AG04450 (cell line): Measurements from ENCODE around the gene ETV6. TPM values are rescaled to one million over a fixed set of nuclear protein-coding genes. Genes with fewer than 3 reads are reported as not detected.

ENCODE experiments used
- CTCF ChIA-PET: fragments of 300-600, 350-600 bp; formaldehyde crosslinking; extraction: SDS; loops from one replicate; lab custom pipeline; 2022; ENCODE audit warnings: antibody characterized with exemption, inconsistent platforms; lab: Charles Lee
- POLR2A ChIA-PET: fragments of 350-600 bp; formaldehyde crosslinking; extraction: SDS; loops from one replicate; lab custom pipeline; 2021; ENCODE audit warnings: antibody characterized with exemption, inconsistent platforms; lab: Yijun Ruan, JAX
- DNase-seq: peaks from one replicate; pipeline ENCODE4 v3.0.0-alpha.2; 2011; ENCODE audit warnings: low read depth, low spot score
- H3K27ac ChIP-seq: one replicate; pipeline ENCODE4 v1.5.1; 2012; ENCODE audit warnings: low read depth, low read length, control low read depth
- H3K27me3 ChIP-seq: one replicate; pipeline ENCODE4 v1.6.0; 2012; ENCODE audit warnings: low read length; ENCODE audit not compliant: control insufficient read depth, insufficient read depth
- H3K4me3 ChIP-seq: 2 replicates; pipeline ENCODE4 v1.5.1; 2011; ENCODE audit warnings: mild to moderate bottlenecking, low read depth, low read length, control low read depth
- H3K9me3 ChIP-seq: 2 replicates; pipeline ENCODE4 v1.5.1; 2012; ENCODE audit warnings: low read length; ENCODE audit not compliant: control insufficient read depth, insufficient read depth
- polyA plus RNA-seq: library from polyadenylated mRNA; depleted of rRNA; stranded (reverse); fragments of >200 nt; gene quantifications from 2 replicates; pipeline ENCODE4 v1.2.3, GENCODE V29; 2011
- TF ChIP-seq, protein P1 (sequence below): IDR thresholded peaks from 2 replicates; pipeline ENCODE4 v1.5.1; 2011; ENCODE audit warnings: low read depth, low read length, control low read depth, inconsistent platforms

ETV6 gene
- polyA plus RNA-seq, 1 experiment, result 7.9 TPM

DNA sequence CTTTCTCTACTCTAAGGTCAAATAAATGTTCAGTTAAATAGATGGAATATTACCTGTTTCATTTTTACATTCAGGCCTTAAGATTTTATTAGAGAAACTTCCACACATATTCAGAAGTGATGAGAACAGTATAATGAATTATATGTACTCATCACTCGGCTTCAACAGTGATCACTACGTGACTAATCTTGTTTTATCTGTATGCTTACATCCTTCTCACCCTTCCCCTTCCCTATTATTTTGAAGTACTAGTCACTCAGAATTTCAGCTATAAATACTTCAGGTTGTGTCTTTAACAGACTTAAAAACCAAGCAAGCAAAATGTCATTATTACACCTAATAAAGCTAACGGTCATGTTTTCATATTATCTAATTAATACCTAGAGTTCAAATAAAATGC is 34.9 kb downstream of the ETV6 start:
- no peaks in the 10 kb centered on the region for H3K27me3 ChIP-seq
- H3K9me3 ChIP-seq, result no peaks in the 10 kb centered on the region
- ChIA-PET CTCF (interaction anchor here (0.6 kb wide), 1 partner anchor 338 kb away, joined by 3 read pairs; no protein-coding TSS in a partner anchor), POLR2A (interaction anchor here (0.7 kb wide), 1 partner anchor 61 kb away, joined by 6 read pairs; no protein-coding TSS in a partner anchor)
- no peak for DNase-seq
- no peak overlapping the region for H3K4me3 ChIP-seq
- no peak overlapping the region for H3K27ac ChIP-seq
- TF ChIP-seq, protein P1, sequence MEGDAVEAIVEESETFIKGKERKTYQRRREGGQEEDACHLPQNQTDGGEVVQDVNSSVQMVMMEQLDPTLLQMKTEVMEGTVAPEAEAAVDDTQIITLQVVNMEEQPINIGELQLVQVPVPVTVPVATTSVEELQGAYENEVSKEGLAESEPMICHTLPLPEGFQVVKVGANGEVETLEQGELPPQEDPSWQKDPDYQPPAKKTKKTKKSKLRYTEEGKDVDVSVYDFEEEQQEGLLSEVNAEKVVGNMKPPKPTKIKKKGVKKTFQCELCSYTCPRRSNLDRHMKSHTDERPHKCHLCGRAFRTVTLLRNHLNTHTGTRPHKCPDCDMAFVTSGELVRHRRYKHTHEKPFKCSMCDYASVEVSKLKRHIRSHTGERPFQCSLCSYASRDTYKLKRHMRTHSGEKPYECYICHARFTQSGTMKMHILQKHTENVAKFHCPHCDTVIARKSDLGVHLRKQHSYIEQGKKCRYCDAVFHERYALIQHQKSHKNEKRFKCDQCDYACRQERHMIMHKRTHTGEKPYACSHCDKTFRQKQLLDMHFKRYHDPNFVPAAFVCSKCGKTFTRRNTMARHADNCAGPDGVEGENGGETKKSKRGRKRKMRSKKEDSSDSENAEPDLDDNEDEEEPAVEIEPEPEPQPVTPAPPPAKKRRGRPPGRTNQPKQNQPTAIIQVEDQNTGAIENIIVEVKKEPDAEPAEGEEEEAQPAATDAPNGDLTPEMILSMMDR, result no peak

DNA sequence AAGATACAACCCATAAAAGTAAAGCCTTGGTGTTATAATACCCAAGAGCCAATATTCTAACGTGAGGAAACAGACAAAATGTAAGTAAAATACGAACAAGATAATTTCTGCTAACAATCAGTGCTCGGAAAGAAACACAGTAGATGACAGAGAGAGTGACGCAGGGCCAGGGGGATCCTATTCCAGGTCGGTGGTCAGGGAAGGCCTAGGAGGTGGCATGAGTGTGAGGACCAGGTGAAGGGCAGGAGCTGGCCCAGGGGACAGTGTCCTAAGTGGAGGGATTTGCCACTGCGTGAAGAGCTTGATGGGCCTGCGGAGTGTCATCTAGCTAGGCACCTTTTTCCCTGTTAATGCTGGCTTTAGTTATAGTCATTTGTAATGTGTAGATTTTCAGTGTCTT is 35.3 kb downstream of the ETV6 start:
- Histone ChIP-seq H3K27me3 (no peaks in the 10 kb centered on the region), H3K4me3 (no peak overlapping the region), H3K9me3 (no peaks in the 10 kb centered on the region), H3K27ac (no peak overlapping the region)
- DNase-seq, result no peak
- ChIA-PET CTCF (interaction anchor here (0.6 to 1.1 kb wide), 2 partner anchors 337 to 348 kb away, joined by 3 to 4 read pairs; no protein-coding TSS in a partner anchor), POLR2A (interaction anchor here (0.7 kb wide), 1 partner anchor 61 kb away, joined by 6 read pairs; no protein-coding TSS in a partner anchor)
- TF ChIP-seq, protein P1, result no peak

DNA sequence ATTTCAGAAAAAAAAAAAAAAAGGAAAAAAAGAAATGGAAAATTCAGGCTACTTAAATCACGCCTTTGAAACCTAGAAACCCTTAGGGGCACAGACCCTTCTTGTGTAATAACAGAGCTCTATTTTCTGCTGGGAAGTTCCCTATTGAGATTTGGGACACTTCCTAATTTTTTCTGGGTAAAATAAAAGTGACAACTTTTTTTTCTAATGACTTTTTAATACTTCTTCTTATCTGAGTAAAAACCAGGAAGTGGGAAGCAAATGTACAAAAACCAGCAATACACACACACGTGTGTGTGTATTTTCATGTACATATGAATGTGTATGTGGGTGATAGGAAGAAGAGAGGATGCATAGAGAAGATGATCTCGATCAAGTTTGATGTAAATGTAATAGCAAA is 35.8 kb downstream of the ETV6 start:
- Histone ChIP-seq H3K9me3 (no peaks in the 10 kb centered on the region), H3K27me3 (no peaks in the 10 kb centered on the region), H3K27ac (no peak overlapping the region), H3K4me3 (no peak overlapping the region)
- ChIA-PET POLR2A (interaction anchor here (0.7 kb wide), 1 partner anchor 60 kb away, joined by 6 read pairs; no protein-coding TSS in a partner anchor), CTCF (interaction anchor here (0.5 to 1.1 kb wide), 3 partner anchors 88 to 348 kb away, joined by 3 to 4 read pairs (median 3); no protein-coding TSS in a partner anchor)
- DNase-seq, result no peak
- TF ChIP-seq, protein P1, result no peak

DNA sequence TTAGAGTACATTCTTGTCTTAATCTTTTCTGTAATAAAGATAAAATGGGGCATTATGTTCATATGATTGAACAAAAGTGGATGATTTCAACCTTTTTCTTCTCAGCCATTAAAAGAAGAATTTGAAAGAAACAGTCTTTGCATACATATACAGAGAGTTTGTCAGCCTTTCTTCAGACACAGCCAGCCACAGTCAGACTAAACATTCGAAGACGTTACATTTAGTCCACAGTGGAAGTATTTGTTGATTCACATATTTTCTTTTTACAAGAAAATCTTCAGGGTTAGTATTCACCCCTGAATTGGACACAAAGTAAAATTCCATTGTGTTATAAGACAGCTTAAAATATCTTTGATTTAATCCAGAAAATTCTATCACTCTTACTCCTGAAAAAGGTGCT is 36.2 kb downstream of the ETV6 start:
- TF ChIP-seq, protein P1, result no peak
- Histone ChIP-seq H3K4me3 (no peak overlapping the region), H3K27me3 (no peaks in the 10 kb centered on the region), H3K9me3 (no peaks in the 10 kb centered on the region), H3K27ac (no peak overlapping the region)
- ChIA-PET CTCF (interaction anchor here (0.5 to 1.1 kb wide), 2 partner anchors 88 to 347 kb away, joined by 3 to 4 read pairs; no protein-coding TSS in a partner anchor), POLR2A (no interaction called here)
- no peak for DNase-seq

DNA sequence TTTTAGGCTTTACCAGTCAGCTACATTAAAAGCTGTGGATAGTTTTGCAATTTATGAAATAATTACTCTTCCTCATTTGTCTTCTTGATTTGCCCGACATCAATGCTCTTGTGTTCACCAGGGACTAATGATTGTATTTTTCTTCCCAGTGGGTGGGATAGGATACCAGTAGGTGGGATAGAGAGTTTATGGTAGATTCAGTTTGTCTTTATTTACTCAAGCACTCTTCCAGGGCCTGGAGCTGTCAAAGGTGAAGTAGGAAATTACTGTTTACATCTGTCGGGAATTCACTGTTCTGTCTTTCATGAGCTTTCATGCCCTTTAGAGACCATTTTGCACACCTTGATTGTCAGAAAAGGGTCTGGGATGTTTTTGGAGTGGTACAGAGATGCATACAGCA is 36.6 kb downstream of the ETV6 start:
- H3K9me3 ChIP-seq, result no peaks in the 10 kb centered on the region
- no peak overlapping the region for H3K4me3 ChIP-seq
- H3K27ac ChIP-seq, result no peak overlapping the region
- ChIA-PET POLR2A (no interaction called here), CTCF (interaction anchor here (1.1 kb wide), 1 partner anchor 347 kb away, joined by 4 read pairs; no protein-coding TSS in a partner anchor)
- TF ChIP-seq, protein P1, result no peak
- no peak for DNase-seq
- no peaks in the 10 kb centered on the region for H3K27me3 ChIP-seq
